ENCODE data around the gene DCUN1D4.

GRCh38 chr4:51845711-51846110, 2.8 kb downstream of the DCUN1D4 start:
- TF ChIP-seq CTCF (conservative IDR thresholded peaks at IDR 0.05; ENCODE audit: low read length) (no peak), EZH2phosphoT487 (IDR thresholded peaks at IDR 0.05; ENCODE audit: borderline replicate concordance, low read depth, low read length) (no peak)
